ENCODE data around the gene PRSS22.

GRCh38 chr16:2828521-2828840, 29.5 kb downstream of the PRSS22 start:
- TF ChIP-seq POLR2A (IDR thresholded peaks at IDR 0.05) (no peak), CTCF (IDR thresholded peaks at IDR 0.05) (no peak)
